Activated CD8-positive, alpha-beta memory T cell treated with anti-CD3 and anti-CD28 coated beads for 4 hours (primary cell): Measurements from ENCODE around the gene GTSF1L.

Experiments
- DNase-seq, 2 donors: peaks; one replicate each; pipeline ENCODE4 v3.0.0-alpha.2; 2020; ENCODE audit warnings: low read depth in 2 of 2

GTSF1L gene

DNA sequence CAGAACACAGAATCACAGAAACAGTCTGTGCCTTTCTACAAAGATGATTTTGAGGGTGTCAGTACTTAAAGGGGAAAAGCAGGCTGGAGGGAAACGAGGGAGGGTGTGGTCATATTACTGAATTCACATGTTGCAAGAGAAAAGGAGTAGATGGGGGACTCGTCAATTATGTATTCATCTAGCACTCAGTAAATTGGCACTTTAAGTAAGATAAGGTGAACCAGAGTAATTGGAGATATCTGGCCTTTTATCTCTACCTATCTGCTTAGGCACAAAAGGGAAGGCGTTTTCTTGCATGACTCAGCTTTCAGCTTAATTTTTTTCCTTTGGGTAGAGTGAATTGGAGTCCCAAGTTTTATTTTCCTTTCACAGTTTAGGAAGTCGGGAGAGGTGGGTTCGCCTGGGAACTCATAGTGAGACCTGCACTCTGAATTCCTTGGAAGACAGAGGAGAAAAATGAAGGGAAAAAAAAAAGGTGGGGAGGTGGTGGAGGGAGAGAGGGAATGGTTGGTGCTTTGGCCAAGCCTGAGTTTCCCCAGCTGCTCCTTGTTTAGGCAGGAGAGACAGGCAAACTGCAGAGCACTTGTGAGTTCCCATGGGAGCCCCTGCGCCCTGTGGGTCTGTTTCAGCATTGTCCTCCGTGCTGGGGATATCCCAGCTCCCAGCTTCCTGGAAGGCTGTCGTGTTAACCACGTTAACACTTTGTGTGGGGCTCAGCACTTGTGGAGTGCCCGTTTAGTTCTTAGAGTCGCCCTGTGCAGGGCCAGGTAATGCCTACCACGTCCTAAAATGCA lies 19.7 kb upstream of the GTSF1L start:
- DNase-seq: no peak

DNA sequence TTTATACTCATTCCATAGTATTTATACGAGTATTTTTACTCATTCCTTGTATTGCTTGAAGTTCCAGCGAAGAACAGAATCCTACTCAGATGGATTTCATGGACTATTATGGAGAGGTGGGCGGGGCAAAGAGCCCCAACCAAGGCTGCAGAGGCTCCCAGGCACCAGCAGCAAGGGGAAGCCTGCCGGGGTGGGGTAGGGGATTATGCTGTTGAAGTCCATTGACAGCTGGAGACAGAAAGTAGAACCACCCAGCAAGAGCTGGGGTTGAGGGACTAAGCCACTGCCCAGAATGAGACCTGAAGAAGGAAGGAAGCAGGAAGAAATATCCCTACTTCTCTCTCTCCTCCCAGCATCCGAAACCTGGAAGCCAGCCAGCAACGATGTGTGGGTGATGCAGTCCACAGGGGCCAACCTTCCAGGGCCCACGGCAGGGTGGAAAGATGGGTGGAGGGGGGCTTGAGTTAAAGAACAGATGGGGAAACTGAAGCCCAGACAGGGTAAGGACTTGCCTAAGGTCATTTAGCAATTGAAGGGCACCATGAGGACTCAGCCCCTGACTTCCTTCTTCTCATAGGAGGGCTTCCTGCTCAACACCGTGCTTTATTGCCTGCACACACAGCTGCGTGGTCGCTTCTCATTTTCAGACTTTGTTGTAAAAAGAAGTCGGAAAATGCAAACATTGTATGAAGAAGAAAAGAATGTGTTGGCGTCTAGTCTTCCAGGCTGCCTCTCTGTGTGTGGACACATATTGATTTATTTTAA lies 18.3 kb upstream of the GTSF1L start:
- no peak for DNase-seq

DNA sequence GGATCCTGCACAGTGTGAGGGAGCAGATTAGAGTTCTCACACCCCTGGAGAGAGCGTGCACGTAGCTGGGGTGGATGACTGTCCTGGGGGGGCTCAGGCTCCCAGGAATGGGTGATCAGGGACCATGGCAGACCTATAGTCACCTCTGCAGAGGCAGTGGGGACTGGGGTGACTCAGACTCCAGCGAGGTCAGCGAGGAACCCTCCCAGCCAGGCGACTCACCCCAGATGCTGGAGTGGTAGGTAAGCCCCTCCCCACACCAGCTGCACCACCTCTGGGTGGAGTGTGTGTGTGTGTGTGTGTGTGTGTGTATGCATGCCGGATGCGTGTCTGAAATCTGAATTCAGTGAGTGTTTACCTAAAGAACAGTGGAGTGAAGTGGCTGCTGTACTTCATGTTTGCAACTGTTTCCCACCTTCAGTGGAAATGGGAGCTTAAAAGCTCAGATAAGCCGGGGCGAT lies 17.4 kb upstream of the GTSF1L start:
- DNase-seq: no peak

DNA sequence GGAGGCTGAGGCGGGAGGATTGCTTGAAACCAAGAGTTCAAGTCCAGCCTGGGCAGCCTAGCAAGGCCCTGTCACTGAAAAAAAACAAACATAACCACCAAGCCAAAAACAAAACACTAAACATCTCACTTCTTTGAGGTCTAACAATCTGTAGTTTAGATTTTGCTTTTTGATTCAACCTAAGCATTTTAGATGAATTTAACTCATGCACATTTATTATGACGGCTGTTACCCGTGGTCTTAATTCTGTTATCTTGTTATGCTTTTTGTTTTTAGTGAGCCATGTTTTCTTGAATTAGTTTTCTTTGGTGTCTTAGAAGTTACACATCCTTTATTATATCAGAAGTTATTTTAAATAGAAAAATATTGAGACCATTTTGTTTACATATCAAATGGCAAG lies 13.8 kb upstream of the GTSF1L start:
- DNase-seq: no peak

DNA sequence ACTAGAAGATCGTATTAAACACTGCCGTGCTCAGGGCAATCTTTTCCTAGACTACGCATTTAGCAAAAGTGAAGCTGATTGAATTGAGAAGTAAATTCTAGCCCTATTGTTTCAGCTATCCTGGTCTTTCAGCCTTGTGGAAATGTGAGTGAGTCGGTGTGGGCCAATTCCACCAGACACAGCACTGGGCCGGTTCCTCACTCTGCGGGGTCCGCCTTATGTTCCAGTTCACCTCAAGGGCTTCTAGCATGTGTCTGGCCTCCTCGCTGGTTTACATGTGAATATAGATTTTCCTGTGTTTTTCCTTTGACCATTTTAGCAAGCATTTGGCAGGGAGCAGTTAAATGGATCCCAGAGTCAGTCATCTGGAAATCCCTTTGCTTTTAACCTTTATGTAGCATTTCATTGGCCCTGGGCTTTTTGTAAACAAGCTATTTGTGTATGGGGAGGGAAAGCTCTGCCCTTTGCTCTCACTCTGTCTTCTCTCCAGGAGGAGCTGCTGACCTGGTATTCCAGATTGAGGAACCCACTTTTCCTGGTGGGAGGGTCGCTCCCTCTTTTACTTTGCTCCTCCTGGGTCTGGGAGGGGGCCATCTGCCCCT lies 12.4 kb upstream of the GTSF1L start:
- DNase-seq: no peak

DNA sequence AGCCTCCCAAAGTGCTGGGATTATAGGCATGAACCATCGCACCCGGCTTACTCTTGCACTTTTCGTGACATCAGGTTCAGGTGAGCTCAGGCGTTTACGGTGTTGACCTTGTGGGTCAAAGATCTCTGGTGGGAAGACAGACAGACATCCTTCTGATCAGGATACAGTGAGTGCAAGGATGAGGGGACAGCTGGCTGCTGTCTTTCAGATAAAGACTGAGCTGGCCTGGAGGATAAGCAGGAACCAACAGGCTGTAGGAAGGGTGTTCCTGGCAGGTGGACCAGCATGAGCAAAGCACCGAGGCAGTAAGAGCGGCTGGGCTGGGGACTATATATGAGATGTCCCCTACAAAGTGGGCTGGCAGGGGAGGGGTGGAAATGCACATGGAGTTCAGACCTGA lies 11.1 kb upstream of the GTSF1L start:
- DNase-seq: no peak

DNA sequence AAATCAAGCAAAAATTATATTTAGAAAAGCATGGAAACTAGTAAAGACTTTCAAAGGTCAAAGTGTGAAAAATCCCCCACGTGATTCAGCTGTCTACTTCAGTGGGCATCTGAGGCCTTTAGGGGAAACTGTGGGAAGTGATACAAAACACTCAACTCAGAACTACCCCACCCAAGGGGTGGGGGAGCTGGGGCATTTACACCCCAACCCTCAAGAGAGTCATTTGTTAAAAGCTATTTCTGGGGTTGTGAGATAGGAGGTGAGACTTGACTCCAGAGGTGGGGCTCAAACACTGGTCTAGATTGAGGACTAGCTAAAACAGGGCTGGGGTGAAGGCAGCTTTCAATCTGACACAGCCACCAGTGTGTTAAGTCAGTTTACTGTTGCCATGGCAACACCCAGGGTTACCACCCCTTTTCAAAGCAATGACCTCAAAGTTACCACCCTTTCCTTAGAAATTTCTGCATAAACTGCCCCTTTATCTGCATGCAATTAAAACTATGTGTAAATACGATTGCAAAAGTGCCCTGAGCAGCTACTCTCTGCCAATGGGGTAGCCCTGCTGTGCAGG lies 9.9 kb upstream of the GTSF1L start:
- DNase-seq: no peak

DNA sequence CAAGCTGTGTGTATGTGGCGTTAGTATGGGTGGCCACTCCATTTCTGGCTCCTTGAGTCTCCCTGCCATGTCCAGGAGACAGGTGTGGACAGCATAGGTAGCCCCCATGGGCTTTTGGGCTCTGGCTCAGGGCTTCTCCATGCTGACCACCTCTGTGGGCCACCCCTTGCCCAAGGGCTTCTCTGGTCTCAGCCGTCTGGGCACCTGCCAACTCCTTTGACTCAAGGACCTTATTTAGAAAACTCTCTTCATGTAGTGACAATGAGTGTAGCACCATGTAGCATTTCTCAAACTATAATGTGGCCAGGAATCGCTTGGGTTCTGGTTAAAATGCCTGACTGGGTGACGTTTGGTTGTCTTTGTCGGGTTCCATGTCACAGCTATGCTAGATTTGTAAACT lies 5.1 kb upstream of the GTSF1L start:
- DNase-seq: no peak

DNA sequence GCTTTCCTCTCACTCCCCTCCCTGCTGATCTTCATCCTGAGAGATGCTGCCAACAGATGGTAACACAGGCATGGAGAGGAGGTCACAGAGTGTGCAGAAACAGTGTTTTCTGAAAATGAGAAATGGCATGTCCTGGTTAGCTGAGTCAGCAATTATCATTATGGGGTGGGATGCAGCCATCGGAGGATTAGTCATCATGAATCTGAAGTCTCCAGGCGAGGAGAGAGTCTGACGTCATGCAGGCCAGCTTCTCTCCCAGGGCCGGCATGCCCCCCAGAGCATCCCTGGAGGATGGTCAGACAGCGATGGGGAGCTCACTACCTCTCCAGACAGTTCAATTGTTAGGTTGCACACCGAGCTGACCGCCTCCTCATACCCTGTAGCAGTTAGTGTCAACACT lies 4.7 kb upstream of the GTSF1L start:
- DNase-seq: no peak

DNA sequence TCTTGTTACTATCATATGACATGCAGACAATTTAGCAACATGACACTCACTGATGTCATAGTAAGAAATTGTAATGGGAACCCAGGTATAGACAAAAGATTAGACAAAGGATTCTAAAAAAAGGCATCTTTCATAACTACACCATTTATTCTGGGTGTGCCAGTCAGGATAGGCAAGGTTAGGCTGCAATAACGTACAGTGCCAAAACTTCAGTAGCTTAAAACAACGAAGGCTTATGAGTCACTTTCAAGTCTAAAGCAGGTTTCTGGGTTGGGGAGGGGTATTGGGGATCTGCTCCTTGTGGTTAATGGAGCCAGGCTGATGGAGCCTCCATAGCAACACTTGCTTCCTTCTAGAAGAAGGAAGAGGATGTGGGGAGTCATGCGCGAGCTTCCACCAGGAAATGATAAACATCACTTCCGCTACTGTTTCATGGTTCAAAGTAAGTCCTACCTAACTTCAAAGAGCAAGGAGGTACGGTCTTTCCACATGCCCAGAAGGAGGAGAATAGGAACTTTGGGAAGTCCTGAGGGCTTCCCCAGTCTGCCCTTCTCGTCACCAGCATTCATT lies 2.0 kb upstream of the GTSF1L start:
- no peak for DNase-seq

DNA sequence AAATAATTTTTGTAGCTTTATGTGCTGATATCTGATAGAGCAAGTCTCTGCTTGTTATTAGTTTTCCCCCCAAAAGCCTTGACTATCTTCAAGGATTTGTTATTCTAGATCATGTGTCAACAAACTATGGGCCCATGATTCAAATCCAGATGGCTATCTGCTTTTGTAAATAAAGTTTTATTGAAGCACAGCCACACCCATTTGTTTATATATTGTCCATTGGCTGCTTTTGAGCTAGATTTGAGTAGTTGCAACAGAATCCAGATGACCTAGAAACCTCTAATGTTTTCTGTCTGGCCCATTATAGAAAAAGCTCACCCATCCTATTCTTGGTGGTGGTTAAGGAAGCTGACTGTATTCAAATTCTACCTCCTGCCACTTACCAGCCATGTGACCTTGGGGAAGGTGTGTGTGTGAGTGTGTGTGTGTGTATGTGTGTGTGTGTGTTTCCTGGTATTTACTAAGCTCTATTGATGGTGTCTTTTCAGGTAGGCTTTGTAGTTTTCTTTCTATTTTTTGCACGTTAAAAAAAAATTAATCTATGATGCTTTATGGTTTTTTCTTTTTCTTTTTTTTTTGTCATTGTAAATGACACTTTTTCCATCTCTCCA lies 1.3 kb upstream of the GTSF1L start:
- no peak for DNase-seq

DNA sequence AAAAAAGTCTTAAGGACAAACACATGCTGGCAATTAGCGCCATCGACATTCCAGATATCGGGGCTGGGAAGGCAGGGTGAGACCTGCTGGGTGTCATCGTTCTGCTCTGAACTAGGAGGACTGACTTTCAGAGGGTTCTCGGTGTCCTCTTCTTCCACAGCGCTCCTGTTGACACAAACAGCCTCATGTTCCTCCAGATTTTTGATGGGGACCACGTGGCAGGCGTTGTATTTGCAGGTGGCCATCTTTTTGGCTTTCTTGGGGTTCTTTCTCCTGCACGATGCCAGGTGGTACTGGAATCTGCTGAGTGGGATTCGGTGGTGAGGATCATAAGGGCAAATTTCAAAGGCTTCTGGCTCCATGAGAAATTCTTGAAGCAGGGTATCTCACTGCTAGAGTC lies 469 bp downstream of the GTSF1L start:
- no peak for DNase-seq

DNA sequence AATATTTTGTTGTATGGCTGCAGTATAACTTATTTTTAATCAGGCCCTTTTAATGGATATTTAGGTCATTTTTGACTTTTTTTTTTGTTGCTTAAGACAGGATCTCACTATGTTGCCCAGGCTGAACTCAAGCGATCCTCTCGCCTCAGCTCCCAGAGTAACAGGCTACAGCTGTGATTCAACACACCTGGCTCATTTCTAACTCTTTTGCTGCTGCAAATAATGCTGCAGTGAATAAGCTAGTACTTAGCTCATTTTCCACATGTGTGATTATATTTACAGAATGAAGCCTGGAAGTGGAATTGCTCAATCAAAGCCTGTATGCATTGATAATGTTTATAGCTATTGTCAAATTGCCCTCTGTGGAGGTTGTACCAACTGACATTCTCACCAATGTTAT lies 1.1 kb downstream of the GTSF1L start:
- no peak for DNase-seq

DNA sequence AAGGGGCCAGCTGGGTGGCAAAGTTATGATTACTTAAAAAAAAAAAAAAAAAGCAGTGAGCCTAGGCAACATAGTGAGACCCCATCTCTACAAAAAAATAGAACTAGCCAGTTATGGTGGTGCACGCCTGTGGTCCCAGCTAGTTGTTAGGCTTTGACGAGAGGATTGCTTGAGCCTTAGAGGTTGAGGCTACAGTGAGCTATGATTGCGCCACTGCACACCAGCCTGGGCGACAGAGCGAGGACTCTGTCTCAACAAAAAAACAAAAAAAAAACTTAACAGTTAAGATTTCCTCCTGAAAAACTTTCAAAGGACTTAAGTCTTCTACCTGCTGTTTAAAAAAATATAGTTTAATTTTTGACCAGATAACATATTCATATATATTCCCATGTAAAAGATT lies 2.4 kb downstream of the GTSF1L start:
- no peak for DNase-seq

DNA sequence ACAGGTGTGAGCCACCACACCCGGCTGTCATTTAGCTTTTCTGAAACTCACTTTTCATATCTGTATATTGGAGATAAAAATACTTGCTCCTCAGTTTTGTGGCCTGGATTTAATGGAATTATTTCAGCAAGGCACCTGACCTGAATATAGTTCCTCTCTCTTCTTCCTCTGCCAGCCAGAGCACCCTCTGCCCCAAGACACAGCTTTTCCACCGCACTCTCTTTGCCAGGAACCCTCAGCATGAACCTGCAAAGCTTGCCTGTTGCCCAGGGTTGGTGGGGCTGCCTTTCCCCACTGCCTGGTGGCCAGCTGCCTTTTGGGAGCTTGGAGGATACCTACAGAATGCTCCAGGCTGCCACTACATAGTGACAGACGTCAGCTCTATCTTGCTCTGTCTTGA lies 3.1 kb downstream of the GTSF1L start:
- no peak for DNase-seq

DNA sequence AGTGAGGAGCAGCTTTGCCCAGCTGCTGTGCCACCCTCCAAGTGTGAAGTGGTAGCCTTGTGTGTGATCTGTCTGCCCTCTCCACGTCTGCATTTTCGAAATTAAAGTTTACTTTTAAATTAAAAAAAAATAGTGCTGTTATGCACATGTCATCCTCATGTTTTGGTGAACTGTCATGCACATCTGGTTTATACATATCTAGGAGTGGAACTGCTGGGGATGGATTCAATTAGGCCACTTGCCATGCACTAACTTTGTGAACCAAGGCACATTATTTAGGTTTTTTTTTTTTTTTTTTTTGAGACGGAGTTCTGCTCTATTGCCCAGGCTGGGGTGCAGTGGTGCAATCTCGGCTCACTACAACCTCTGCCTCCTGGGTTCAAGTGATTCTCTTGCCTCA lies 3.6 kb downstream of the GTSF1L start:
- no peak for DNase-seq

DNA sequence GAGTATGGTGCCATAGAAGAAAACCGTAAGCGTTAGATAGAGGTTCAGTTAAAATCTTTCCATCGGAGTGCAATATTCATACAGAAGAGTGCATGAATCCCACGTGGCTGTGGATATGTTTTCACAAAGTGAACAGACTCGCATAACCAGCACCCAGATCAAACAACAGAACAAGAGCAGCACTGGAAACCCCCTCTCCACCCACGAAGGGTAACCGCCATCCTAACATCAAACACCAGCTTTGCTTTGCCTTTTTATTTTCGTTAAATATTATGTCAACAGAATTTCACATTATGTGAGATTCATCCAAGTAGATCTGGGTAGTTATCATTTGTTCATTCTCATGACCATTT lies 4.7 kb downstream of the GTSF1L start:
- DNase-seq: peak; percentile 10 to 41

DNA sequence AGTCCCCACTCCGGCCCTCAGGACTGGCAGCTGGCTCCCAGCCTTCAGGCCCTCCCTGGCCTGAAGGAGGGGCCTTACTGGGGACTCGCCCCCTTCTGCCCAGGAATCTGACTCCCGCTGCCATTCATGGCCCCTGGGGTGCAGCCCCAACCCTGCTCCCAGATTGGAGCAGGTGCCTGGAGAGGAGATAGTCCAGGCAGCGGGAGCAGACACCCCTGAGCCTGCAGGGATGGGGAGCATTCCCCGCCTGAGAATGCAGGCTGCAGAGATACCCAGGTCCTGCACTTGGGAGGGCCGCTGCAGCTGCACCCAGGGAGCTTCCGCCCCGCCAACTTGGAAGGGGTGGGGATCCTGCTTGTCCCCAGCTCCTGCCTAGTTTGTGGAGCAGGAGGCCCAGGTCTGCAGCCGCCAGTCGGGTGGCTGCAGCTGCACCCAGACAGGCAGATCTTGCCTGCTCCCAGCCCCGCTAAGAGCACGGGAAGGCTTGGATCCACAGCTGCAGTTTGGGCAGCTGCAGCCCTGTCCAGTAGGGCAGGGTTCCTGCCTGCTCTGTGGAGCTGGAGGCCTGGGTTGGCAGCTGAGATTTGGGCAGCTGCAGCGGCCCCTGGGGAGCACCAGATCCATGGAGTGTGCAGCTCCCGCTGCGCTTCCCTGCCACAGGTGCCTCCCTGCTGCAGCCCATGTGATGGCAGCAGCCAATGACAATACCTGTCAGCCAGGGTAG lies 5.2 kb downstream of the GTSF1L start:
- DNase-seq: no peak

DNA sequence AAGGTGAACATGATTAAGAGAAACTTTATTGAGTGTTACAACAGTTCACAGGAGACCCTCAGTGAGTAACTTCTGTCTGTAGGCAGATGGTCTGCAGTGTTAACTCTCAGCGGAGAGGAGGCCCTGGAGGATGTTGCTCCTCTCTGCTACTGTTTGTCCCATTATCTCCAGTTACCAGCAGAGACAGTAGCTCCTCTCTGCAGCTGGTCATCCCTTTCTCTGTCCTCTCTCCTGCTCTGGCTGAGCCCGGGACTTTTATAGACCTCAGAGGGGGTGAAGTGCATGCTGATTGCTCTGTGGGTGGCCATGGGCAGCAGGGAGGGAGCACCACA lies 5.7 kb downstream of the GTSF1L start:
- no peak for DNase-seq

DNA sequence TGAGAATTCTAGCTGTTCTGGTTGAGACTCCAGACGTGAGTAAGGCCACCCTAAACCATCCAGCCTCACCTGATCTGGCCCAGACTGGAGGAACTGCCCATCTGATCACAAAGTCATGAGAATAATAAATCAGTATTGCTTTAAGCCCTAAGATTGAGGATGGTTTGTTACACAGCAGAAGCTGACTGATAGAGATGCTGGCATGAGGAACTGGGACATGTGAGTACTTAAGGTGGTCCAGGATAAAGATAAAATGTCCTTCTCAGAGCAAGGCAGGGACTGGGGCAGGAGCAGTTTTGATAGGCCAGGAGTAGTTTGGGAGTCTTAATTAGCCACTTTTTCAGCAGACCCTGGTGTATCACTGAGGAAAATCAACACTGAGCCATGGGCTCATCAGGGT lies 6.8 kb downstream of the GTSF1L start:
- DNase-seq: no peak

DNA sequence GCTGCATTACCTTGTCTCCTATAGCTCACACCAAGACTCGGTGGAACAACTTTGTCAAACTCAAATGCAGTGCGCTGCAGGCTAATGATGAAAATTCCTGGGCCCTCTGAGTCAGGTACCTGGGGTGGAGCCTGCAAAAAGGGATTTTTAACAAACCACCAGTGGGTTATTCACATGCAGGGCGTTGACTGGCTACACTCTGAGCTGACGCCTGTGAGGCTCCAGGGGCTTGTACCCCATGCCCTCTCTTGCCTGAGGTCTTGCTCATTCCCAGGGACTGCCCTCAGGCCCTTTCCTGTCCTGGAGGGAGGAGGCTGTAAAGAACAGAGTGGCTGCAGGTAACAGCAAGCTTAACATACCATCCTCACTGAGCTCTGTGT lies 9.2 kb downstream of the GTSF1L start:
- DNase-seq: no peak
